Thoracic aorta (tissue), 2 donors: ENCODE results near the gene SMAP2. TPM values are rescaled to one million over a fixed set of nuclear protein-coding genes. Genes with fewer than 3 reads are reported as not detected.
A peak's percentile ranks its signal among the peaks of the same experiment; 100 is the strongest.
"Not testable (repeated sequence)": the region's sequence is repeated elsewhere in the genome, so short reads cannot be mapped to it uniquely, and the experiment has no call there.

Experiments
- ATAC-seq: fragments of 150-250 bp; one replicate; pipeline ENCODE4 v1.8.0; 2017; ENCODE audit warnings: low read depth; ENCODE audit not compliant: insufficient number of reproducible peaks, low FRiP score
- DNase-seq: peaks from one replicate; pipeline ENCODE4 v3.0.0-alpha.2; 2020; ENCODE audit warnings: low spot score
- H3K27ac ChIP-seq, 2 donors: fragments of 200-600 bp; sonication (generic); 1 replicate in 1 of 2; 2 replicates in 1 of 2; pipeline ENCODE4 v1.5.1; 2016; ENCODE audit warnings: mild to moderate bottlenecking in 2 of 2, moderate library complexity in 2 of 2
- H3K27me3 ChIP-seq: fragments of 200-600 bp; sonication (generic); replicated peaks from 2 replicates; pipeline ENCODE4 v1.6.0; 2016; ENCODE audit warnings: mild to moderate bottlenecking; ENCODE audit not compliant: insufficient read depth
- H3K36me3 ChIP-seq: fragments of 200-600 bp; sonication (generic); one replicate; pipeline ENCODE4 v1.5.1; 2016
- H3K4me1 ChIP-seq, 2 donors: fragments of 200-600 bp; sonication (generic); 1 replicate in 1 of 2; 2 replicates in 1 of 2; pipeline versions ENCODE4 v1.5.1 to v1.6.0; 2016; ENCODE audit warnings: low read depth in 2 of 2, mild to moderate bottlenecking in 1 of 2; ENCODE audit not compliant: control insufficient read depth in 1 of 2
- H3K4me3 ChIP-seq: fragments of 200-600 bp; sonication (generic); 2 replicates; pipeline ENCODE4 v1.5.1; 2016; ENCODE audit warnings: mild to moderate bottlenecking
- H3K9me3 ChIP-seq: fragments of 200-600 bp; sonication (generic); 2 replicates; pipeline ENCODE4 v1.5.1; 2016
- CTCF ChIP-seq: fragments of 200-600 bp; sonication (generic); IDR thresholded peaks from one replicate; pipeline ENCODE4 v1.5.1; 2019; ENCODE audit warnings: antibody characterized with exemption
- total RNA-seq, 2 donors: library from RNA; depleted of rRNA; stranded (reverse); fragments of >200 nt; gene quantifications; one replicate each; pipeline versions ENCODE4 v1.1.0 to v1.2.3, GENCODE V29; 2016

SMAP2 gene
- total RNA-seq, 2 donors from 2014 or later: 42.3 to 75.3 TPM

GRCh38 chr1:40384413-40384762, 10.9 kb downstream of the SMAP2 start:
- Histone ChIP-seq H3K4me3 (no peak overlapping the region), H3K4me1 (peaks cover 33 to 40% of the 10 kb centered on the region in 2 donors), H3K36me3 (no peaks in the 10 kb centered on the region), H3K27me3 (no peaks in the 10 kb centered on the region), H3K27ac (peak overlapping the region in 1 of 2 donors; percentile 38), H3K9me3 (no peaks in the 10 kb centered on the region)
- DNase-seq (no peak), ATAC-seq (no peak)
- no peak for TF ChIP-seq CTCF

DNA sequence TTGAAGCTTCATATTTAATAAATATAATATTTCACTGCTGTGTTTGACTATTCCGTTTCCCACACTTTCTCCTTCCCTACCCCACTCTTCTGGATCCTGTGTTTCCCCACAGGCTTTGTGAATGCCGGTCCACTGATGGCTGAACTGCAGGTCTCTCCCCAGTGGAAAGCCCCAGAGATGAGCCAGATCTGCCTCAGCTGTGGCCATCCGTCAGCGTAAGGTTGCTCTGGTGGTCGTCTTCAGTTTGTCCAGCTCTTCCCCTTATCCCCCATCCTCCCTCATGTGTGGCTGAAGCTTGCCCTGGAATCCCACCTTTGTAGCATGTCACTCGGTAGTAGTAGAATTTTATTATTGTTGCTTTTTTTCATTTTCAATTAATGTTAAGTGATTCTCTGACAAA, 11.4 kb downstream of the SMAP2 start:
- H3K27ac ChIP-seq: peak overlapping the region in 1 of 2 donors; percentile 38

GRCh38 chr1:40385437-40386358, 12.2 kb downstream of the SMAP2 start:
- no peaks in the 10 kb centered on the region for H3K9me3 ChIP-seq
- H3K36me3 ChIP-seq: no peaks in the 10 kb centered on the region
- ATAC-seq: no peak
- TF ChIP-seq CTCF: no peak
- DNase-seq: no peak
- no peak overlapping the region for H3K4me3 ChIP-seq
- peak overlapping the region; percentile 33 to 38 for H3K27ac ChIP-seq
- peaks cover 33 to 41% of the 10 kb centered on the region in 2 donors for H3K4me1 ChIP-seq
- no peaks in the 10 kb centered on the region for H3K27me3 ChIP-seq

More for the DNA sequence above, 11.4 kb downstream of the SMAP2 start:
- Histone ChIP-seq H3K27me3 (no peaks in the 10 kb centered on the region), H3K36me3 (no peaks in the 10 kb centered on the region), H3K4me1 (peaks cover 33 to 38% of the 10 kb centered on the region in 2 donors), H3K4me3 (no peak overlapping the region), H3K9me3 (no peaks in the 10 kb centered on the region)
- no peak for TF ChIP-seq CTCF
- DNase-seq: no peak
- ATAC-seq: no peak

GRCh38 chr1:40386359-40386723, 12.8 kb downstream of the SMAP2 start:
- Histone ChIP-seq H3K36me3 (no peaks in the 10 kb centered on the region), H3K4me3 (no peak overlapping the region), H3K27ac (peak overlapping the region; percentile 33 to 38), H3K4me1 (peaks cover 33 to 39% of the 10 kb centered on the region in 2 donors), H3K9me3 (no peaks in the 10 kb centered on the region), H3K27me3 (no peaks in the 10 kb centered on the region)
- no peak for ATAC-seq
- no peak for DNase-seq
- TF ChIP-seq CTCF: no peak

- no peaks in the 10 kb centered on the region for H3K27me3 ChIP-seq
- H3K4me3 ChIP-seq: no peak overlapping the region
- no peak for TF ChIP-seq CTCF
- H3K4me1 ChIP-seq: peaks cover 33 to 37% of the 10 kb centered on the region in 2 donors
- no peaks in the 10 kb centered on the region for H3K9me3 ChIP-seq
- DNase-seq: no peak
- H3K36me3 ChIP-seq: no peaks in the 10 kb centered on the region
- ATAC-seq: no peak
- peak overlapping the region in 1 of 2 donors; percentile 38 for H3K27ac ChIP-seq
These were observed 13.3 kb downstream of the SMAP2 start for GRCh38 chr1:40386796-40387195.

DNA sequence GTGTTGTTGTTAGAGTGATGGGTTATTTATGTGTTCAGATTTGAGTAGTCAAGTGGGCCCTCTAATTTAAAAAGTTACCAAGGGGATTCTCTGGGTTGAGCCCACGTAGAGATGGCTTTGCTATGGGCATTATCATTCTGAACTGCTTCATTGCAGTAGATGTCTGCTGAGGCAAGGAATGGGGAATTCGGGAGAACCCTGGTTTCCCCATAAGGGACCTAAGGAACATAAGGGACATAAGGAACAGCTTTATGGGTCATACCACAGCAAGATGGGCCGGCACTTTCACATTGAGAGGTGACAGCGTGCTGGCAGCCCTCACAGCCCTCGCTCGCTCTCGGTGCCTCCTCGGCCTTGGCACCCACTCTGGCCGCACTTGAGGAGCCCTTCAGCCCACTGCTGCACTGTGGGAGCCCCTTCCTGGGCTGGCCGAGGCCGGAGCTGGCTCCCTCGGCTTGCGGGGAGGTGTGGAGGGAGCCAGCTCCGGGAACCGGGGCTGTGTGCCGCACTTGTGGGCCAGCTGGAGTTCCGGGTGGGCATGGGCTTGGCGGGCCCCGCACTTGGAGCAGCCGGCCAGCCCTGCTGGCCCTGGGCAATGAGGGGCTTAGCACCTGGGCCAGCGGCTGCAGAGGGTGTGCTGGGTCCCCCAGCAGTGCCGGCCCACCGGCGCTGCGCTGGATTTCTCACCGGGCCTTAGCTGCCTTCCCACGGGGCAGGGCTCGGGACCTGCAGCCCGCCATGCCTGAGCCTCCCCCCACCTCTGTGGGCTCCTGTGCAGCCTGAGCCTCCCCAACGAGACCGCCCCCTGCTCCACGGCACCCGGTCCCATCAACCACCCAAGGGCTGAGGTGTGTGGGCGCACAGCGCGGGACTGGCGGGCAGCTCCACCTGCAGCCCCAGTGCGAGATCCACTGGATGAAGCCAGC, 14.1 kb downstream of the SMAP2 start:
- H3K4me3 ChIP-seq, ATAC-seq, H3K36me3 ChIP-seq, H3K27me3 ChIP-seq, DNase-seq, H3K9me3 ChIP-seq: not testable (repeated sequence)
- Histone ChIP-seq H3K27ac (peak overlapping the region in 1 of 2 donors; percentile 38), H3K4me1 (peaks cover 33 to 39% of the 10 kb centered on the region in 2 donors)

DNA sequence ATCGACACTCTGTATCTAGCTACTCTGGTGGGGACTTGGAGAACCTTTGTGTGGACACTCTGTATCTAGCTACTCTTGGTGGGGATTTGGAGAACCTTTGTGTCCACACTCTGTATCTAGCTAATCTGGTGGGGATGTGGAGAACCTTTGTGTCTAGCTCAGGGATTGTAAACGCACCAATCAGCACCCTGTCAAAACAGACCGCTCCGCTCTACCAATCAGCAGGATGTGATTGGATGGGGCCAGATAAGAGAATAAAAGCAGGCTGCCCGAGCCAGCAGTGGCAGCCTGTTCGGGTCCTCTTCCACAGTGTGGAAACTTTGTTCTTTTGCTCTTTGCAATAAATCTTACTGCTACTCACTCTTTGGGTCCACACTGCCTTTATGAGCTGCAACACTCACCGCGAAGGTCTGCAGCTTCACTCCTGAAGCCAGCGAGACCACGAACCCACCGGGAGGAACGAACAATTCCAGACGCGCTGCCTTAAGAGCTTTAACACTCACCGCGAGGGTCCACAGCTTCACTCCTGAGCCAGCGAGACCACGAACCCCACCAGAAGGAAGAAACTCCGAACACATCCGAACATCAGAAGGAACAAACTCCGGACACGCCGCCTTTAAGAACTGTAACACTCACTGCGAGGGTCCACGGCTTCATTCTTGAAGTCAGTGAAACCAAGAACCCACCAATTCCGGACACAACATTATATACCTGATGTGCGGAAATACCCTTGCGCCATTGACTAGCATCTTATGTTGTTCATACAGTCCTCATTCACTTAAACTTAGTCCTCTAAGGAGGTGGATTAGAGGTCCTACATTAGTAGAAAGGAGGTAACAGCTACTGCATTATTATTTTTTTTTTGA, 15.2 kb downstream of the SMAP2 start:
- peaks cover 31 to 34% of the 10 kb centered on the region in 2 donors for H3K4me1 ChIP-seq
- DNase-seq, H3K36me3 ChIP-seq, ATAC-seq, H3K9me3 ChIP-seq, H3K4me3 ChIP-seq, H3K27me3 ChIP-seq: not testable (repeated sequence)
- H3K27ac ChIP-seq: peak overlapping the region in 1 of 2 donors; percentile 28
